ENCODE measurements around the gene GRIA2.

Gene GRIA2

DNA sequence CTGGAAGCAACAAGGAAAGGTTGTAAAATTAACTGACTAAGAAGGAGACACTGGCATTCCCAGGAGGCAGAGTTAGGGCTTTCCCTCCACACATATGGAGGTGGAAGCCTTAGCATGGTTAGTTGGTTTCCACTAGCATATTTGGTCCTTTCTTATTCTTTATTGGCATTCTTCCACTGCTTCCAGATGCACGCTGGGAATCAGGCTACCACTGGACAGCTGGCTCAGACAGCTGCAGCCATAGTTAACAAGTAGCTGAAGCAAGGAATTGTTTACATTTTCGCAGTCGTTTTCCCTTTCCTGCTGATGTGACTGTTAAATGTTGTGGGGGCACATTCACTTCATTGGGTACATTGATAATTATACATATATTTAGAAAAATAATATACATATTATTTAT lies 169.2 kb downstream of the GRIA2 start:
- no peak for DNase-seq (ENCODE audit: low spot score)

DNA sequence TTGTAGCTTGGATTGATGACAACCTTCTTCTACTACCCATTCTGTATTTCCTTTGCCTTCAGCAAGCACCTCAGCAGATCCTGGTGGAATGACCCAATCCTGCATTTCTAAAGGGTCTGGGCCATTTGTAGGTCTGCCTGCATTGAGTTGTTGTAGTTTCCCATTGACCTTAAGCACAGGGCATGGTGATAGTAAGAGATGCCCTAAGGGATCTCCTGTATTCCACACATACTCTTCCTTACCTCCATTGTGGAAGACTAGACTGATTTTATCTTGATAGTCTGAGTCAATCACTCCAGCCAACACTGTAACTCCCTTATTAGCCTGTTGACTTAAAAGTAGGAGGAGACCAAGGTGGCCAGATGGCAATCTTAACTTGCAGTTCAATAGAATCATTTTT lies 184.5 kb downstream of the GRIA2 start:
- no peak for DNase-seq (ENCODE audit: low spot score)

All from left forelimb (tissue), 1 donor.